HT1080 (cell line): ENCODE results near the gene PIK3R3. TPM values are rescaled to one million over a fixed set of nuclear protein-coding genes. Genes with fewer than 3 reads are reported as not detected.
A peak's percentile ranks its signal among the peaks of the same experiment; 100 is the strongest.

Source experiments
- DNase-seq: peaks from one replicate; pipeline ENCODE4 v3.0.0-alpha.2; 2015; ENCODE audit warnings: low read depth
- polyA plus RNA-seq, 2 experiments: library from polyadenylated mRNA; depleted of rRNA; stranded (reverse); fragments of >200 nt; gene quantifications; 2 replicates each; pipeline ENCODE4 v1.2.3, GENCODE V29; 2015
- total RNA-seq: library from RNA; depleted of rRNA; stranded (reverse); fragments of >200 nt; shearing (Covaris generic); gene quantifications from 2 replicates; pipeline ENCODE4 v1.2.3, GENCODE V29; 2014; rRNA removed

Gene PIK3R3
- 2.1 and 2.6 TPM in 2 replicates for total RNA-seq
- 1.4 and 2.0 TPM in 2 replicates for polyA plus RNA-seq (2015; cell fraction: cytosol; rRNA removed)
- polyA plus RNA-seq (2015; cell fraction: nucleus; rRNA removed), result 1.8 and 2.9 TPM in 2 replicates

DNA sequence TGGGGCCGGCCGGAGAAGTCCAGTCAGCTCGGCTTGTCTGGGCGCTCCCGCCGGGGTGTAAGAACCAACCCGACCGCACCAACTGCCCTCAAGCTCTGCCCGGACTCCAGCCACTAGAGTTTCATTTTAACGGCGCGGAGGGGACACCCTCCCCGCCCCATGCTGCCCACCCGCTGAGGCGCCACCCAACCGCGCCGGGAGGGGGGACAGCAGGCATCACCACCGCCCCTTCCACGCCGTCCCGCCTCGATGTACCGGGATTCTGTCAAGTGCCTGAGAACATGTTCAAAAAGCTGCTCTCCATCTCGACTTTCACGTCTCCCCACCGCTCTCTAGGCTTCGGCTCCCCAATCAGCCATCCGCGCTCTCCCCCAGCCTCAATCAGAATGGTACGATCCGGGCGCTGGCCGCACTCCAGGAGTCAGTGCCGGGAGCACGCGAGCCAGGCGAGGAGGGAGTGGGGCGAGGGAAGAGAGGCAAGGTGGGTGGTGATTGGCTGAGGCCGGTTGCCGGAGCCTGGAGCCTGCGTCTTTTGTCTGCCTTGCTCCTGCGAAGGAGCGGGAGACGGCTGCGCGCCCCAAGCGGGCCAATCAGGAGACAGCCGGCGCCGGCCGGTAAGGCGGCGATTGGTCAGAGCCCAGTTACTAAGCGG is at the start of gene PIK3R3:
PIK3R3 (minus strand) TSS at position 101 of the 652 bp plus-strand sequence. CDS start 677 bp downstream, outside the sequence.
- peak; percentile 99 for DNase-seq

DNA sequence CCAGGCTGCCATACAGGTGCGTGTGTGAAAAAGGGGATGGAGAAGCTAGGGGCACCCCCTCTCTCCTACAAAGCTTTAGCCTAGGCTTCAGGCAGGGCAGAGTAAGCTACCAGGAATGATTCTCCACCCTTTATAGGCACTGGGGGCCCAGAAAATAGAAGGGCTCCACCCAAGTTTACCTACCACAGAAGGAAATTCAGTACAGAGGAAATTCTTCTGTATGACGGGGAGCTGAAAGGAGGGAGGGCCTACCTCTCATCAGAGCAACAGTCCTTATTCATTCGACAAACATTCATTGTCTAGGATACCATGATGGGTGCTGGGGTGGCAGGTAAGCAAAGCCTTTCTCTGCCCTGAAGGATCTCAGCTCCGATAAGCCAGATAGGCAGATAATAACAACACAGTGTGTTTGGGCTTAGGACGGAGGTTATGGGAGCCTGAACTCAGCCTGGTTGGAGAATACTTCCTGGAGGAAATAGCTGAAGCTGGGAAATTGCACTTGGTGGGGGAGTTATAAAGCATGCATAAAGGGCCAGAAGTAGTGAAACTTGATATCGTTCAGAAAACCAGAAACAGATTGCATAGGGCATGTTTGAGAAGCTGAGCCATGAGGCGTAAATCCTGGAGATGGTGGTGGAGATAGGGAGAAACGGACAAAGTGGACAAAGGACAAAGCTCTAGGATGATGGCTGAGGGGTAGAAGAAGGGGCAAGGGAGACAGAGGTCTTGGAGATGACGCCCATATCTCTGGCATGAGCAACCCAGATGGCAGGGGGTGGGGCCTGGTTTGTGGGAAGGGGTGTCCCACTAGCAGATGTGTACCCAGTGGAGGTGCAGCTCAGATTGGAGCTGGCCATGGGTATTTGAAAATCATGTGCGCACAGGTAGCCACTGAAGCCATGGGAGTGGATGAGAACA is 49.2 kb upstream of the PIK3R3 start:
- peak; percentile 62 for DNase-seq

DNA sequence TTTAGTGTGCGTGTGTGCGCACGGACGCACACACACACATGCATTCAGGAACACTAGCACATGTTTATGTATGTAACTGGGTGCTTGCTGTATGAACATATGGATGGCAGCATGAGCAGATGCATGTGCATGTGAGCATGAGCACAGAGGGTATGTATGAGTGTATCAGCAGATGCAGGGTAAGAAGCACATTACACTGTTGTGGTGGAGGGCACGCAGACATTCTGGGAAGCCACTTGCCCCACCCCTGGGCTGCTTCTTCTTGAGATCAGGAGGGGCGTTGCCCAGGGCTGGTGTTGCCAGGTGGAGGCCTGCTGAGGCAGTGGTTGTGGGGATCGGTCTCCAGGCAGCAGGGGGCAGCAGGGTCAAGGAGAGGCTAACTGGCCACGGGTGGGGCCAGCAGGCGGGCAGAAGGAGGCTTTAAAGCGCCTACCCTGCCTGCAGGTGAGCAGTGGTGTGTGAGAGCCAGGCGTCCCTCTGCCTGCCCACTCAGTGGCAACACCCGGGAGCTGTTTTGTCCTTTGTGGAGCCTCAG is 47.7 kb upstream of the PIK3R3 start:
- DNase-seq, result peak; percentile 37

DNA sequence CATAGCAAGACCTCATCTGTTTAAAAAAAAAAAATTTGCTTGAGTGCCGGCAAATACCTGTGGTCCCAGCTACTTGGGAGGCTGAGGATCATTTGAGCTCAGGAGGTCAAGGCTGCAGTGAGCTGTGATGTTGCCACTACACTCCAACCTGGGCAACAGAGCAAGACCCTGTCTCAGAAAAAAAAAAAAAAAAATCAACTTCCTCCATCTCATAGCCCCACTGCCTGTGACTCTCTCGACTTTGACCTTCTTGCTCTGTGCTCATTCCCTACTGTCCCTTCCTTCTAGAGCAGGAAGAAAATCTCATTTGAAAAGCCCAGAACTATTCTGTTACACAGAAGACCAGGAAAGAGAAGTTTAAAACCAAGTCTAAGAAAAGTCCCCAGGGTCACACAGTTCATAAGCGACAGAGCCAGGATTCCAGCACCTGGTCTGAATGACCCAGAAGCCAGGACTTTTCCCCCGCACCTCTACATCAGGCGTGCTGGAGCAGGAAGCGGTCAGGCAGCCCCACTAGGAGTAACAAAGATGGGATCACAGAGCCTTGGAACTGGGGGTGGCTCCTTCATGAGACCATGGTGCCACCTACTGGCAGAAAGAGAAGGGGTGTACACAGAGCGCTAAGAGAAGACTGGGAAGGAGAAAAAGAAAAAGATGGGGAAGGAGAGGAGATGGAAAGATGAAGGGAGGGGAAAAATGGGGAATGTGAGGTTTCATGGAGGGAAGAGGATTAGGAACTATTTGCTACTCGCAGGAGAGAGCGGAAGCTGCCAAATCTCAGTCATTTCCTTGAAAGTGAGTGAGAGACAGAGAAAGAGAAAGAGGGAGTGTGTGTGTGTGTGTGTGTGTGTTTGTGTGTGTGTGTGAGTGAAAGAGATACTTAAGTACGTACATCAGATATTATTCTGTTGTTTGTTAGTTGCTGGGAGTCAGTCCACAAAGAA is 47.0 kb upstream of the PIK3R3 start:
- peak; percentile 85 for DNase-seq

DNA sequence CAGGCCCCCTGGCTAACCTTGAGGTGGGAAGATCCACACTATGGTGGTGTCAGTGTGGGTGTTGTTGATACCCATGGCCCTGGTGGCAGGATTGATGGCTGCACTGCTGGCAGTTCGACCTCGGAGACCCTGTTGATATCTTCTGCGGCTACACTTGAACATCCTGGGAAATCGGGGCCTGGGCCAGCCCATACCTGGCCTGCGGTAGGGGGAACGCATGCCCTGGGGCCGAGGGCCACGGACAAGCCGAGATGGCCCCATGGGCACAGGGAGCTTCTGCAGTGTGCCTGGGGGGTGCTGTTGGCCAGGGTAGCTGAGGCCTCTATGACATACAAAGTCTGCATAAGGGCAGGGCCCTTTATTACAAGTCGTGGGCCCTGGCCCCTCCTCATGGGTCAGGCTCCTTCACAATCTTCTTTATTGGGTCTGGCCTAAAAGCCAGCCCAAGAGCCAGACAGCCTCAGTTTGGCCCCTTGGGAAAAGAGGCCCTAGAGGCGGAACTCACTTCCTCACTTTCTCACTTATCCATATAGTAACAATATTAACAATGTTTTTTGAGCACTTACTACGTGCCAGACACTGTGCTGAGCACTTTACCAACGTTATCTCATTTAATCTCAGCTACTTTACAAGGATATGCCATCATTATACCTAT is 43.9 kb upstream of the PIK3R3 start, which contains the start of gene P3R3URF:
P3R3URF (minus strand) TSS at position 278 of the 655 bp plus-strand sequence; CDS start at position 261, 17 bp downstream.
- no peak for DNase-seq

DNA sequence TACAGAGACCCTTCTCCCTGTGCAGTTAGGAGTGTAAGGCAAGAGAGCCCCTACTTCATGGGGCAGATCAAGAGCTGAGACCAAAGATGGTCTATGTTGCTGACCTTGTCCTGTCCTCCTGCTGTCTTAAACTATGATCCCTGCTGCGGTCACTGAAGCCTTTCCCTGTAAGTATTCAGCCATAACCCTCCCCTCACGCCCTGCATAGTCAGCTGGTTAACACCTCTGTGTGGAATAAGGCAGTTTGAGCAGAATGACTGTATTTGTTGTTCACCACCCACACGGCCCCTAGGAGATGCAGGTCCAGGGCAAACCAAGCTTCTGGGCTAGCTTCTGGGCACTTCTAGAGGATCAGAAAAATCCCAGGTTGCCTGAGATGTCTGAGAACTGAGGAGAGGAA is 42.8 kb upstream of the PIK3R3 start:
- DNase-seq, result no peak

DNA sequence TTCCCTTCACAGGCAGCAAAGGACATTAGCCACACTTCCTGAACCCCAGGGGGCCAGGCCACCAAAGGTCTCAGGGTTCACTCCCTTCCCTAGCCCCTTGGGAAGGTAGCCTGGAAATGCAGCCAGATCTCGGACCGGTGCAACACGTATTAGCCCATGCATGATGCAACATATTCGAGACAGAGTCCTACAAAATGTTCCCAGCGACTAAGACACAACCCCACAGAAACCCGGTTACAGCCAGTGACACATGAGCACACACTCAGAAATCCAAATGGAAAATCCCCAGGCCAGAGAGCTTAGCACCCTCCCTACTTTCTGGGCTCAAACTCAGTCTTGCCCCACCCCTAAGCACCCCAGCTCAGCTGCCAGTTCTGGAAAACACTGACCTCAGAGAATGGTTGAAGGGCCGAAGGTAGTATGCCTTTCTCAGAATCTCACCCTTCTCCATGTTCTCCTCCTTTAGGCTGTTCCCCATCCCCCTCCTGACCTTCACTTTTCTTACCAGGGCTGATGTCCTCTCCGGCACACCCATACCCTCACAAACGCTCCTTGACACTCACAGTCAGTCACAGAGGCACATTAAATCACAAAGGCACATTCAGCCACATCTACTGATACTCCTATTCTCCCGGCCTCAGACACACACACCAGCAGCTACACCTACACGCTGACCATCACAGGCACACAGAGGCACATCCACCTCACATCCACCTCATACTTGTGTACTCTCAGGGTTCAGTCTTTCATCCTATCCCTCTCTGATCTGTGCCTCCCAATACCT is 42.2 kb upstream of the PIK3R3 start, which contains the start of gene TSPAN1:
TSPAN1 (plus strand) TSS at position 640 of the 784 bp plus-strand sequence. CDS start 6,021 bp downstream, outside the sequence.
- DNase-seq, result no peak

DNA sequence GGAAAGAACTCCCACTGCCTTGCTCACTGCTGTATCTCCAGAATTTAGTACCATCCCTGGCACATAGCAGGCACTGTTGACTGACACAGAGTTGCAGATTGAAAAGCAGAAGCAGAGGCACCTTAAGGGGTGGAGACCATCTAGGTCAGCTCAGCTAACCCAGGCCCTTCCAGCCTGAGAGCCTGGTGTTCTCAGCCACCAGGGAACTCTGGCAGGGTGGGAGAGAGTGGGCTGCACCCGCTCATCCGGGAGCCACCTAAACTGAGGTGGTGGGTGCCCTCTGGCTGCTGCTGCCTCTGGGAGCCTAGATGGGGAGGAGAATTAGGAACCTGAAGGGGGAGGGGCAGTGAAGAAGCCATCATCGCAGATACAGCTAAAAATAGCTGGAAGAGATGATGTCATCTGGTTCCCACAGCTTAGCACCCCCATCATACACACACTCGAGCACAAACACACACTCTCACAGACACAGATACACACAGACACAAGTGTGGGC is 41.0 kb upstream of the PIK3R3 start:
- no peak for DNase-seq

DNA sequence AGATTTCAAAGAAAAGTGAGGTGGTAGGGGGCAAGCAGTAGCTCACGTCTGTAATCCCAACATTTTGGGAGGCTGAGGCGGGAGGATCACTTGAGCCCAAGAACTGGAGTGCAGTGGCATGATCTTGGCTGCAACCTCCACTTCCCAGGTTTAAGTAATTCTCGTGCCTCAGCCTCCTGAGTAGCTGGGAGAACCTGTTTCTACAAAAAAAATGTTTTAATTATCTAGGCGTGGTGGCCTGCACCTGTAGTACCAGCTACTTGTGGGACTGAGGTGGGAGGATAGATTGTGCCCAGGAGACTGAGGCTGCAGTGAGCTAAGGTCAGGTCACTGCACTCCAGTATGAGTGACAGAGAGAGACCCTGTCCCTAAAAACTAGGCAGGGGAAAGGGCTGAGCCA is 39.9 kb upstream of the PIK3R3 start:
- no peak for DNase-seq

DNA sequence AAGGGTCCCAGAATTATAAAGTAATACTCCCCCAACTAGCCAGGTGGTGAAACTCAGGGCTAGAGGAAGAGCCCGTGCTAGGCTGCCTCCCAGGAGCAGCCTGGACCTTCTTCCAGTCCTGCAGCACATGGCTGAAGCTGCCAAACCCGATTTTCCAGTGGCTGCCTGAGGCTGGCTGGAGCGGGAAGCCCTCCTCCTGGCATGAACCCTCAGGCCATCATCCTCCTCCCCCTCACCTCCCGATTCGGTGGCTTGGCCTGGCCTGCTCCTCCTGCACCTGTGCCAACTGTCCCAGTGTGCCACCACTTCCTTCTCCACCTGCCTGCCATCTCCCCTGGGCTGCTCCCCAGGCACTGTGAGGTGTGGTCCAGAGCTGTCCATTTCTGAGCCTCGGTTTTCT is 39.4 kb upstream of the PIK3R3 start:
- no peak for DNase-seq

DNA sequence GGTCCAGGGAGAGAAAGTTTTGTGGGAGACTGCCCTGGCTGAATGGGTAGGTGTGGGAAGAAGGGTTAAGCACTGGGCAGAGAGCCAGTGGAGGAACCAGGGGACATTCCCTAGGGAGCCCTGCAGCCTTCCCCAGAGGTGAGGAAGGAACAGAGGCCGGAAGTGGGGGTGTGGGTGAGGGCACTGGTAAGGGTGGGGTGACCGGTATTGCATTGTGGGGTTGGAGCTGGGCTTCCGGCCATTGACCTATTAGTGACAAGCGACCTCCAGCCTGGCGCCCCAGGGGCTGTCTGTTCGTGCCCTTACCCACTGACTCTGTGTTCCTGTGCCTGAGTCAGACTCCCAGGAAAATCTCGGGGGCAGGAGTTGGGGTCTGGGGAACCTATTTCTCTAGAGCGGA is 38.9 kb upstream of the PIK3R3 start:
- peak; percentile 30 for DNase-seq

DNA sequence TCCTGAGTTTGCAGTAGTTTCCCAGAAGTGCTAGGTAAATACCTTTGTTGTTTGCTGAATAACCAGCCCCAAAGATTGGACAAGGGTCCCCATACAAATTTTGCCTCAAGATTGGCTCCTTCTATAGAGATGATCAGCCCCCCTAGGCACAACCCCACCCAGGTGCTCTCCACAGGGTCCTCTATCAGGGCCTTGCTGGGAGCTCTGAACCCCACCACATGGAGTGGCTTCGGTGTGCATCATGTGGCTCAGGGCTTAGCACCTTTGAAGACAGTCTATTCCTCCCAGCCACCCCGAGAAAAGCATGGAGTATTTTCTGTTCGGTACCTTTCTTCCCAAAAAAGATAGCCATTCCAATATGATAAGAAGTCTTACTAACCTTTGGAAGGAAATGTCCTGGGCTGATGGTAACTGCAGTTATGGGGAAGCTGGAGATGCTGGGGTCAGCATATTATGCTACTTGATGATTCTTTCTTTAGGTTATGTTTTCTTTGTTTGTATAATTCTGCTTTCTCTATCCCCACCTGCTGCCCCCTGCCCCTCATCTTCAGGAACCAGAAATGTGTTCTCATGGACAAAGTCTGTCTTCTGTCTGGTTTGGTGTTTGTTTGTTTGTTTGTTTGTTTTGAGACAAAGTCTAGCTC is 37.5 kb upstream of the PIK3R3 start:
- no peak for DNase-seq

DNA sequence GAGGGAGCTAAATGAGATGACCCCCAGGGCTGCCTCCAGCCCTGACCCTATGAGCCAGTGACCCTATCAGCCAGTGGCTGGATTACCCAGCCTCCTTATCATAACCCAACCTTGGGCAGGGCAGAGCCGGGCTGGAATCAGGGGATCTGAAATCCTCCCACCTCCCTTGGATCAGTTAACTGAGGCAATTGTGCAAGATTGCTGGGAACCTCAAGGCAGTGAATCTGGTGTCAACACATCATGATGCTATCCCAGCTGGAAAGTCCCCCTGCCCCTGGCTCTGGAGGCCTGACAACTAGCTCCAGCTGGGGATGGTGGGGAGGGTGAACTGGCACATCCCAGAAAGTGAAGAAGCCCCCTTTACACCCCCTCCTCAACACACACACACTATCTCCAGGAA is 36.0 kb upstream of the PIK3R3 start:
- no peak for DNase-seq

DNA sequence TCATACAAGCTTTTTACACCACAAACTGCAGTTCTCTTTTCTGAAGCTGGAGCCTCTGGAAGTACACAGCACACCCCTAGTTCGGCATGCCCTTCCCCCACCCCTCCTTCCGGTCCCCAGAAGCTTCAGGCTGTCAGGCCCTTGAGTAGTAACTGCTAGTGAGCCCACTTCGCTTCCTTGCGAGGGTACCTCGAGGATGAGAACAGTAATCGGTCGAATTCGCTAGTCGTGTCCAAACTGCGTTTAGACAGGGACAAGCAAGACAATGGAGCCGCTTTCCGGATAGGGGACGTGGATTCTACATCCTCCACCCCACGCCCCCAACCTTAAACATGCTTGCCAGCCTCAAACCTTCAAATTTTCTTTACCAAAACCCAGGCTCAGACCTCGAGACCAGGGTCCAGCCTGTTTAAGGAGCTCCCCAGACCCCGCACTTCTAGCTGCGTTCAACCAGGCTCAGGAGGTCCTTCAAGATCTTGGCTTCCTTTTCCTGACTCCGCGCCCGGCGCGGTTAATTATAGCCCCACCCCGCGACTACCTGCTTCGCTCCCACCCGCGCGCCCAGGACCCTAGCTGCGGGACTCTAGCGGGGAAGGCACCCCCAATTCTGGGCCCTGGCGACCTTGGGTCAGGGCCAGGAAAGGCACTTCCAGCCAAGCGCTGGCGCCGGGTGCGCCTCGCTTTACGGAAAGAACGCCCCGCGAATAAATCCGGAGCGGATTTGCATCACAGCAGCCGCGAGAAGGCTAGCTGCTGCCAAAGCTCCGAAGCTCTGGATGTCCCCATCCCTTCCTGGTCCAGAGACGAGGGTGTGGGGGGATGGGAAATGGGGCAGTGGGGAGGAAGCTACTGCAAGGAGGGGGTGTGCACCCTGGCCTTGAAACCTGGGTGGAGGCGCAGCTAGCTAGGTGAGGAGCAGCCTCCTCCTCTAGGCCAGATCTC is 34.4 kb upstream of the PIK3R3 start:
- no peak for DNase-seq

DNA sequence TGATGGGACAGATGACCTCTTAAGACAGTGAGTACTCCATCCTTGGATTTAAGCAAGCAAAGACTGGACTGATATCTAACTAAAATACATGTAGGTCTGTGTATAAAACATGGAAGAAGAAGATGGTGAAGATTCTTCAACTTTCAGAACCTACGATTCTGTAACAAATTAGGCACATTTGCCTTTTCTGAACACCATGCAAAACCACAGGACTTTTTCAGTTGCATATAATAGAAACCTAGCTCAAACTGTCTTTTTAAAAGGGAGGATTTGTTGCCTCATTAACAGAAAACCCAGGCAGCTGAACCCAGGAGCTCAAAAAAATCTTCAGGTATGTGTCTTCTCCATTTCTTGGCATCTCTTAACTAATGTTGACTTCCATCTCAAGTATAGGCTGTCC is 27.8 kb upstream of the PIK3R3 start:
- no peak for DNase-seq

DNA sequence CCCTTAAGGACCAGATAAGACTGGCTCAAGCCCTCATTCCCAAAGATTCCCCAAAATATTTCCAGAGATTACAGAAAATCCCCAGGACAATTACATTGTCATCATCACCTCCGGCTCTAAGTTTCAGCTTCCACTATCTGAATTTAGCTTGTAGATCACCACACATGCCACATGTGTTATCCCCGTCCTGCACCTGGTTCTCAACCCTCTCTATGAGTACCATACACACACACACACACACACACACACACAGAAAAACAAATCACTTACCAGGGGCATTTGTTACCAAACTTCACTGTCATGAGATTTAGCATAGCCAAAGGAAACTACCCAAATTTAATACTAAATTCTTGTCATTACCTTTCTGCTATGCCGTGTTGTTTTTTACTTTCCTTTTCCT is 27.1 kb upstream of the PIK3R3 start:
- no peak for DNase-seq
